Eye (tissue), 1 donor: Measurements from ENCODE around the gene LCLAT1.

Experiments
- DNase-seq: peaks from one replicate; pipeline ENCODE4 v3.0.0-alpha.2; 2015

The LCLAT1 gene

DNA sequence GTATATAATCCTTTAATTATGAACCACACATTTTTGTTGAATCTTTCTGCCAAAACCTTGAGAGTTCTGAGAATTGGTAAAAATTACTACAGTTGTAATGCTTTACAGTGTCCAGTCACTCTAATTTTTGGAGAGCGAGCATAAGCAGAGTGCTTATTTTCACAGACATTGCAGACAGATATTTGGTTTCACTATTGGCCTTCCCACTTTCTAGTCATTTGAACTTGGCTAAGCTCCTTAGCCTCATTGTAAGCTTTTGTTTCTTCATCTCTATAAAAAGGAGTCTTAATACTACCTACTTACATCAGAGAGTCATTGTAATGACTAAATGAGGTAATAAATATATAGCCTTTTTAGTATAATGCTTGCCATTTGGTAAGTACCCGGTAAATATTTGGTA, 80.4 kb downstream of the LCLAT1 start:
- no peak for DNase-seq

- no peak for DNase-seq
Measured at GRCh38 chr2:30527859-30528258, 80.8 kb downstream of the LCLAT1 start.

GRCh38 chr2:30530346-30530745, 83.3 kb downstream of the LCLAT1 start:
- DNase-seq = no peak

DNA sequence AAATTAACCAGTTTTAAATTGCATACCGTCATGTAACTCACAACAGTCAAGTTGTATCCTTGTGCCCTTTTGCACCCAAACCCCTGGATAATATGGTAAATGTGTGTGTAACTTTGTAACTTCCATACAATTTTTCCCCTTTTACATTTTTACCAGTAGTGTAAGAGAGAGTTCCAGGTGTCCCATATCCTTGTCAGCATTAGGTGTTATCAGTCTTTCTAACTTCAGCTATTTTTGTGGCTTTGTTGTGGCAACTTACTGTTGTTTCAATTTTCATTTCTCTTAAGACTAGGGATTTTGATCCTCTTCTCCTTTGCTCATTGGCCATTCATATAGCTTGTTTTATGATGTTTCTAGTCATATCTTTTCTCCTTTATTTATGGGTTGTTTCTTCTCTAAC, 94.6 kb downstream of the LCLAT1 start:
- no peak for DNase-seq

- DNase-seq = no peak
Measured at GRCh38 chr2:30545875-30546274, 98.8 kb downstream of the LCLAT1 start.

- DNase-seq = no peak
Measured at GRCh38 chr2:30548386-30548785, 101.3 kb downstream of the LCLAT1 start.

DNA sequence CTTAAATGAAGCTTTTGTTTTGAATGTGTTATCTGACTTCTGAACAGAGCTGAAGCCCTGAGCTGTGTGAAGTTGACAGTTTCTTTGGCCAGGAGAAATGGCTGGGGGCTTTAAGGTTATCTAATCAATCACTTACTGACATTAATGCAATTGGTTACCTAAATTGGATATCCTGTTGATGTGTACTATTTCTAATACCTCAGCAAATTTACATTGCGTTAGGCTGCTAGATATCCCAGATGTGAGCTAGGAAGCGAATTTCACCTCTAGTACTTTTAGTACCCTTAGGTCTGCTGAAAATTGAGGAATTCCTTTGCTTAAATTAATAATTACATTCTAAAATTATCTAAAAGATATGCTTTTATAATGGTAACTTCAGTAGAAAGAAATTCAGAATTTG, 102.0 kb downstream of the LCLAT1 start:
- no peak for DNase-seq

DNA sequence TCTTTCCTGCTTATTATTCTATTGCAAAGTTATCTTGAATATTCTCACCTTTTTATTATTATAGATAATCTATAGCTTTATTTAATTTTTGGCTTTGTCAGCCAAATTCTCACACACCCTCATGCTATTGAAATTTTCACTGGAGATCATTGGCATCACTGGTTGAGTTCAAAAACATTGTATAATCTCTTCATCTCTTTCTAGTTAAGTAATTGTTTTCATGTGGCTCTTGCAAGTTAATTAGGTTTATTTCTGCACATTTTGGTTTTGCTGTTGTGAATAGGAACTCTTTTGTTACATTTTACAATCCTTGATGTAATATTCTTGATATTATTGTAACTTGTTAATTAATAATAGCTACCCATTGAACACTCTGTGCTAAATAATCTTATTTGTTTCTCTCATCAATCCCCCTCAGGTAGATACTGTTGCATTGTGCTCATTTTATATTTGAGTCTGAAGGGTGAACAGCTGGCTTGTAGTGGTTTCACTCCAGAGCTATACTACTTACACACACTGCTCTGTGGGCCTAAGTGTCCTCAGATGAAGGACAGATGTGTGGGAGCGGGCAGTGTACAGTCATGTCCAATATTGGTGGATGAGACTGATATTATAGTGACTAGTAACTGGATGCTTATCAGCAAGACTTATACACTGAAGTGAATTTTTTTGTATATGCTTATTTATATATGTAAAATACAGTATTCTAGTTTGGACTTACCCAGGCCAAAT, 112.7 kb downstream of the LCLAT1 start:
- no peak for DNase-seq

- no peak for DNase-seq
Measured at GRCh38 chr2:30561349-30561748, 114.3 kb downstream of the LCLAT1 start.

DNA sequence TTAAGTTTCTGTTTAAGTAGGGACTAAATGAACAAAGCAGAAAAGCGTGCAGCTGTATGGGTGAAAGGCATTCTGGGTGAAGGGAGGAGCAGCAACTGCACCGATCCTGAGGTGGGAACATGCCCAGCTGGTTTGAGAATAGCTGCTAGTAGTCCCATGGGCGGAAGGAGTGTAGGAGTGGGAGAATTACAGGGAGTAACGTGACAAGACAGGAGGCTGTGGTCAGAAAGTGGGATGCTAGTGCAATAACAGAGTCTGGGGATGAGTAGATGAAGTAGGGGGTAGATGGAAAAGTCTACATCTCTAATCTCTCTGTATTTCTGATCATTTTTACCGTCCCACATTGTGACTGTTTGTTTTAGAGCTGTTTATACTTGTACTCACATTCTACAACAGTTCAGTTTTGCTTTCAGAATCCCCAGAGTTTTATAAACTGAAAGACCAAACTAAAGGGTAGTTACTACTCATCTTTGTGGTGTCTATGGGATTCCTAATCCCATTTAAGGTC, 118.9 kb downstream of the LCLAT1 start:
- DNase-seq = peak; percentile 6

GRCh38 chr2:30566631-30567030, 119.6 kb downstream of the LCLAT1 start:
- no peak for DNase-seq

- DNase-seq = no peak
Measured at GRCh38 chr2:30567317-30567716, 120.3 kb downstream of the LCLAT1 start.

DNA sequence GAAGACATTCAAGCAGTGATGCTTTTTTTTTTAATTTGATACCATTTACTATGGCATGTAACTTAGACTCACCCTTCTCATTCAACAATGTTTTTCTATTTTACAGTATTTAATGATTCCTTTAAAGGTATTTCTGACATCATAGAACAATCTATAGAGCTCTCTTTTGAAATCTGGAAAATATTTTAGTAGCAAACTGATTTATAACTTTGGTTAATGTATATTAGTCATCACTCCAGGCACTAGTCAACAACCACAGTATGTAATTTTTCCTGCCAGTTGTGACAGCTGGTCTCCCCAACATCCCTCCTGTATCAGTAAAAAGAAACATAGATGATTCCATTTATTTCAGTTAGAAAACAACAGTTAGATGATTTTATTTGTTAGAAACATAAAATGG, 122.9 kb downstream of the LCLAT1 start:
- no peak for DNase-seq

- no peak for DNase-seq
Measured at GRCh38 chr2:30577151-30577550, 130.1 kb downstream of the LCLAT1 start.

- DNase-seq = no peak
Measured at GRCh38 chr2:30580391-30580790, 133.3 kb downstream of the LCLAT1 start.

- no peak for DNase-seq
Measured at GRCh38 chr2:30582521-30582920, 135.5 kb downstream of the LCLAT1 start.

- no peak for DNase-seq
Measured at GRCh38 chr2:30583204-30583749, 136.2 kb downstream of the LCLAT1 start.

GRCh38 chr2:30584116-30584515, 137.1 kb downstream of the LCLAT1 start:
- DNase-seq = no peak

DNA sequence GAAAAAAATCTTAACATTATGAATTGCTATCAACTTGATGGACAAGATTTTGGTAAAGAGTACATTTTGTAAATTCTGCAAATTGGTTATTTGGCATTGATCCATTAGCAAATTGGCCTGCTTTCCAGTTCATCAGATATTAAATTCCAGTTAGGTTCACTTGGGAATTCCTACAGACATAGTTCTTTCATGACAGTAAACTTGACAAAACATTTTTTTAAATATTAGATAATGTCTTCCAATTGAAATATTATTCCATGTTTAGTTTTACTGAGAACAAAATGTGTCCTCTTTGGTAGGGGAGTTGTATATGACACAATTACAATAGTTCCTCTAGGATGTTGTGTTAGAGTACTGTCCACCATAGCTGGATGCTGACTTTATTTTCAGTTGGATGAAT, 141.9 kb downstream of the LCLAT1 start:
- DNase-seq = no peak

- DNase-seq = no peak
Measured at GRCh38 chr2:30590407-30590806, 143.4 kb downstream of the LCLAT1 start.

DNA sequence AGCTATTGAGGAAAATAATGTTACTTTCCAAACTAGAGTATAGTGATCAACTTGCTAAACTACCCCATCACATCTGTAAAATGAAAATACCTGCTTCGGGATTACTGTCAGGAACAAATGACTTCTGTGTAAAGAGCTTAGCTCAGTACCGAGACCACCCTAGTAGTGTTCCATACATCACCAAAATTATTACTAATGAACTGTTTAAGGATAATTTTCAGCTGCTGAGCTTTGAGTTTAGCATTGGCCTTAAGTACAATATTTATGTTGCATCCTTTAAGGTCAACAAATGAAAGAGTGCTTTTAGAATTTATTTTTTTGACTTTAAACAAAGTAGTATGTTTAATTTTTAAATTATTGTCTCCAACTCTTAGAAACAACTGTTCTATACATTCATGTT, 144.1 kb downstream of the LCLAT1 start:
- DNase-seq = no peak

DNA sequence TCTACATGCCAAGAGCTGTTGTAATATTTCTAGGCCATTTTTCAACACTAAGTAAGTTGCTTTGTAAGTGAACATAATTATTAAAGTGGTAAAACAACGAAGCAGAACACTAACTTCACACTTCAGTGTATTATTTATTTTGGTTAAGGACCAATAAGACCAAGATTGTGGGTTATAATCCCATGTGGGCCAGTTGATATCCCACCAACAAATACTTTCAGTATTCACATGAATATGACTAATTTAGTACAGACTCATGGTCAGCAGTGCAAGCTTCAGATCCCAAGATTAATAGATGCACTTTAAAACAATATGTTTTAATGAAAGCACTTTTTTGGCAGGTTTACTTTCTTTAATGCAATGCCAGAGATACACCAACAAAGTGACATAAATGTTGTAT, 154.3 kb downstream of the LCLAT1 start:
- no peak for DNase-seq

DNA sequence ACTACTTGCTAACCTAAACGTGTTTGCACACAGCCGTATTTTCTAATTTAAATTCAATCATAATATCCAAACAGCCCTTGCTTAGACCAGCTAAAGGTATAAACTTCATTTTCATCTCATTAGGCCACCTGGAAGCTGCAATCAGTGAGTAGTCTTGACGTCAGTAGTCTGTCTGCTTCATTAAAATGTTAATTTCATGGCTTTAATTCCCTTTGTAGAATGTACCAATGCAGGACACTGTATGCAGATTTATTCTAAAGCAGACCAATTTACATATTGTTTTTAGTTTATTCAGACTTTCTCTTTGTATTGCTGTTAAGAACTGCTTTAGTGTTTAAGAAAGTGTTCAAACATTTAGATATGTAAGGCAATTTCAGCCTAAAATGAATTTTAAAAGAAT, 158.2 kb downstream of the LCLAT1 start:
- no peak for DNase-seq

DNA sequence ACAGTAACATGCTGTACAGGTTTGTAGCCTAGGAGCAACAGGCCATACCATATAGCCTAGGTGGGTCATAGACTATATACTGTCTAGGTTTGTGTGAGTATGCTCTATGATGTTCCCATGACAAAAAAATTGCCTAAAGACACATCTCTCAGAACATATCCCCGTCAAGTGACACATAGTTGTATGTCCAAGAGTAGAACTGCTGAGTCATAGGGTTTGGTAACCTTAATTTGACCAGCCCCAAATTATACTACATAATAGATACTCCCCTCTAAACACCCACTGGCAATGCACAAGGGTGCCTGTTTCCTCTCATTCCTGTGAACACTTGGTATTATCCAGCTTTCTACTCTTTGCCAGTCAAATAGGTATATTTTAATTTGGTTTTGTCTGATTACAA, 161.6 kb downstream of the LCLAT1 start:
- DNase-seq = no peak

DNA sequence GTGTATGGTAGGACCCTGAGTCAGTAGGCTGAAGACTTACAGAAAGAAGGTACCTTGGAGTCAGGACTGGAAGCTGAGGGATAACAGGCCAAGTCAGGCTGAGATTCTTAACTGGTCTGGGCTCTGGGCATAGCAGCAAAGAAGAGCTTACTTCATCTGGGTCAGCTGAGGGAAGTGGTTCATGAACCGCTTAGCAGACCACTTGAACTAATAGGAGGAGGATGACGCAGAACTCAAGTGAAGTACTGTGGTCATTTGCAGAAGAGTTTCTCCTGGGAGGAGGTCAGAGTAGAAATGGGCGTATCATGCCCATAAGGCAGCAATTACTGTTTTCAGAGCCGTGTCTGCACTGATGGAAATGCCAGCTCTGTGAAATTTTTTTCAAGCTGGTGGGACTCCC, 164.5 kb downstream of the LCLAT1 start:
- DNase-seq = peak; percentile 21
